B cell (primary cell): Measurements from ENCODE around the gene PLN.

Source experiments
- EZH2 ChIP-seq: IDR thresholded peaks from 2 replicates; pipeline ENCODE4 v1.6.1; 2012; ENCODE audit warnings: borderline replicate concordance, low read depth, mild to moderate bottlenecking, moderate library complexity, low read length; ENCODE audit not compliant: insufficient read depth, poor library complexity, severe bottlenecking
- TF ChIP-seq, protein P1 (sequence below): fragments of 200-600 bp; IDR thresholded peaks from one replicate; pipeline ENCODE4 v1.8.0; 2022; ENCODE audit warnings: antibody characterized with exemption, mild to moderate bottlenecking

DNA sequence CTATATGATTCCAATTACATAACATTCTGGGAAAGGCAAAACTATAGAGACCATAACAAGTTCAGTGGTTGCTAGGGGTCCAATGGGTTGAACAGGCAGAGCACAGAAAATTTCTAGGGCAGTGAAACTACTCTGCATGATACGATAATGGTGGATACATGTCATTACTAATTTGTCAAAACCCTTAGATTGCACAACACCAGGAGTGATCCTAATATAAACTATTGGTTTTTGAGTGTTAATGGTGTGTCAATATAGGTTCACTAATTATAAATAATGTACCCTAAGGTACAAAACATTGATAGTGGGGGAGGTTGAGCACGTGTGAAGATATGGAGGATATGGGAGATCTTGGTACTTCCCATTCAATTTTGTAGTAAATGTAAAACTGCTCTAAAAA, 42.4 kb upstream of the PLN start:
- TF ChIP-seq, protein P1, sequence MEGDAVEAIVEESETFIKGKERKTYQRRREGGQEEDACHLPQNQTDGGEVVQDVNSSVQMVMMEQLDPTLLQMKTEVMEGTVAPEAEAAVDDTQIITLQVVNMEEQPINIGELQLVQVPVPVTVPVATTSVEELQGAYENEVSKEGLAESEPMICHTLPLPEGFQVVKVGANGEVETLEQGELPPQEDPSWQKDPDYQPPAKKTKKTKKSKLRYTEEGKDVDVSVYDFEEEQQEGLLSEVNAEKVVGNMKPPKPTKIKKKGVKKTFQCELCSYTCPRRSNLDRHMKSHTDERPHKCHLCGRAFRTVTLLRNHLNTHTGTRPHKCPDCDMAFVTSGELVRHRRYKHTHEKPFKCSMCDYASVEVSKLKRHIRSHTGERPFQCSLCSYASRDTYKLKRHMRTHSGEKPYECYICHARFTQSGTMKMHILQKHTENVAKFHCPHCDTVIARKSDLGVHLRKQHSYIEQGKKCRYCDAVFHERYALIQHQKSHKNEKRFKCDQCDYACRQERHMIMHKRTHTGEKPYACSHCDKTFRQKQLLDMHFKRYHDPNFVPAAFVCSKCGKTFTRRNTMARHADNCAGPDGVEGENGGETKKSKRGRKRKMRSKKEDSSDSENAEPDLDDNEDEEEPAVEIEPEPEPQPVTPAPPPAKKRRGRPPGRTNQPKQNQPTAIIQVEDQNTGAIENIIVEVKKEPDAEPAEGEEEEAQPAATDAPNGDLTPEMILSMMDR: no peak
- TF ChIP-seq EZH2: no peak
